MCF 10A (cell line): ENCODE measurements around the gene DIDO1. TPM values are rescaled to one million over a fixed set of nuclear protein-coding genes. Genes with fewer than 3 reads are reported as not detected.

Source experiments
- BruUV-seq: library from RNA; stranded (reverse); fragments of 400-500 nt; replicated peaks from 2 replicates; lab custom pipeline; 2021; lab: Mats Ljungman, UMichigan
- CTCF ChIA-PET: fragments of 300-600 bp; sonication (Branson Sonifier 250); formaldehyde crosslinking; extraction: SDS; loops from one replicate; lab custom pipeline; 2021; ENCODE audit warnings: antibody characterized with exemption, inconsistent platforms; lab: Yijun Ruan, JAX
- POLR2A ChIA-PET: fragments of 300-600, 350-650 bp; sonication (Branson Sonifier 250); formaldehyde crosslinking; extraction: SDS; loops from one replicate; lab custom pipeline; 2020; ENCODE audit warnings: antibody characterized with exemption, inconsistent platforms; lab: Yijun Ruan, JAX
- DNase-seq: peaks from one replicate; pipeline ENCODE4 v3.0.0-alpha.2; 2018; ENCODE audit not compliant: unreplicated experiment
- H3K27ac Mint-ChIP-seq: one replicate; pipeline ENCODE4 v1.8.0; 2022; ENCODE audit warnings: mild to moderate bottlenecking, low read depth, mixed read lengths; ENCODE audit not compliant: unreplicated experiment
- H3K27me3 Mint-ChIP-seq: one replicate; pipeline ENCODE4 v1.8.0; 2022; ENCODE audit warnings: mixed read lengths; ENCODE audit not compliant: insufficient read depth, unreplicated experiment
- H3K36me3 Mint-ChIP-seq: one replicate; pipeline ENCODE4 v1.8.0; 2022; ENCODE audit warnings: mild to moderate bottlenecking, moderate library complexity, mixed read lengths; ENCODE audit not compliant: insufficient read depth, unreplicated experiment
- H3K4me1 Mint-ChIP-seq: one replicate; pipeline ENCODE4 v1.8.0; 2022; ENCODE audit warnings: mixed read lengths; ENCODE audit not compliant: insufficient read depth, unreplicated experiment
- H3K4me3 Mint-ChIP-seq: one replicate; pipeline ENCODE4 v1.8.0; 2022; ENCODE audit warnings: mild to moderate bottlenecking, moderate library complexity, mixed read lengths; ENCODE audit not compliant: unreplicated experiment
- H3K9me3 Mint-ChIP-seq: one replicate; pipeline ENCODE4 v1.8.0; 2022; ENCODE audit warnings: mixed read lengths; ENCODE audit not compliant: unreplicated experiment
- intact Hi-C: fragments of 100-400 bp; cut with micrococcal nuclease; formaldehyde crosslinking; loops from 2 replicates; pipeline ENCODE4 v1.14.1; 2022
- total RNA-seq: library from RNA; stranded (reverse); gene quantifications from 2 replicates; pipeline ENCODE4 v1.2.3, GENCODE V29; 2022
- TF ChIP-seq, protein P1 (sequence below): fragments of 200-600 bp; IDR thresholded peaks from one replicate; pipeline ENCODE4 v1.8.0; 2022; ENCODE audit warnings: antibody characterized with exemption, mild to moderate bottlenecking; ENCODE audit not compliant: unreplicated experiment

DIDO1 gene
- total RNA-seq, 1 experiment from 2014 or later = 36.8 TPM

DNA sequence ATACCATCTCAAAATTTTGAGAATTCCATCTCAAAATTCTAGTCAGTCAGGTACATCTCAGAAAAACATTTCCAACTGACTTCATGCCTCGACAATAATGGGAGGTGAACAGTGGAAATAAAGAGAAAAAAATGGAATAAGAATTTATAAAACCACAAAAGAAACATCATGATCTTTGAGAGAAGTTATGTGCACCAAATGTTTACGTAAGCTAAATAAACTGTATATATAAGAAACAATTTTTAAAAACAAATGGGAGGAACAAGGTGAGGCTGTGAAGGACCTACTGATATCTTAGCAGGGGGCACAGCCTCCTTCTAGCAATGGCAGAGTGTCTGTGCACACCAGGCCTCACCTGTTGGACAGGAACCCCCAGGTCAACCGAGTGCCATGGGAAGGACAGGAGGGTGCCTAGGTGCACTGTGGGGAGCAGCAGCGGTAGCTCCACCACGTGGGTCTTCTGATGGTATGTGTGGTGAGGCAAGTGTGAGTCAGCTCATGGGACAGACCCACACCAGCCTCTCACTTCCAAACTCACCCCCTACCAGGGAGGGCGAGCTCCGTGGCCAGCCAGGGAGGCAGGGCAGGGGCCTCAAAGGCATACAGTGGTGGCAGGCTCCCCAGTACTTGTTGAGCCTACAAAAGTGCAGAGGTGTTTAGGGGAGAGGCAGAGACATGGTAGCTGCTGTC lies 23.2 kb downstream of the DIDO1 start:
- no TSS peak for BruUV-seq
- TF ChIP-seq, protein P1, sequence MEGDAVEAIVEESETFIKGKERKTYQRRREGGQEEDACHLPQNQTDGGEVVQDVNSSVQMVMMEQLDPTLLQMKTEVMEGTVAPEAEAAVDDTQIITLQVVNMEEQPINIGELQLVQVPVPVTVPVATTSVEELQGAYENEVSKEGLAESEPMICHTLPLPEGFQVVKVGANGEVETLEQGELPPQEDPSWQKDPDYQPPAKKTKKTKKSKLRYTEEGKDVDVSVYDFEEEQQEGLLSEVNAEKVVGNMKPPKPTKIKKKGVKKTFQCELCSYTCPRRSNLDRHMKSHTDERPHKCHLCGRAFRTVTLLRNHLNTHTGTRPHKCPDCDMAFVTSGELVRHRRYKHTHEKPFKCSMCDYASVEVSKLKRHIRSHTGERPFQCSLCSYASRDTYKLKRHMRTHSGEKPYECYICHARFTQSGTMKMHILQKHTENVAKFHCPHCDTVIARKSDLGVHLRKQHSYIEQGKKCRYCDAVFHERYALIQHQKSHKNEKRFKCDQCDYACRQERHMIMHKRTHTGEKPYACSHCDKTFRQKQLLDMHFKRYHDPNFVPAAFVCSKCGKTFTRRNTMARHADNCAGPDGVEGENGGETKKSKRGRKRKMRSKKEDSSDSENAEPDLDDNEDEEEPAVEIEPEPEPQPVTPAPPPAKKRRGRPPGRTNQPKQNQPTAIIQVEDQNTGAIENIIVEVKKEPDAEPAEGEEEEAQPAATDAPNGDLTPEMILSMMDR = no peak
- Mint-ChIP-seq H3K36me3 (peaks cover 89% of the 10 kb centered on the region), H3K4me3 (no peak overlapping the region), H3K27ac (no peak overlapping the region), H3K9me3 (no peaks in the 10 kb centered on the region), H3K27me3 (no peaks in the 10 kb centered on the region), H3K4me1 (no peaks in the 10 kb centered on the region)
- POLR2A ChIA-PET = interaction anchor here (0.8 to 5.8 kb wide), 10 partner anchors 10 to 39 kb away, joined by 3 to 36 read pairs (median 6); partner anchors contain the start of gene GID8
- DNase-seq = no peak
- CTCF ChIA-PET = interaction anchor here (0.6 to 7.5 kb wide), 5 partner anchors 10 to 819 kb away, joined by 3 to 54 read pairs (median 6); no protein-coding TSS in a partner anchor
- intact Hi-C loops = no loop called here

DNA sequence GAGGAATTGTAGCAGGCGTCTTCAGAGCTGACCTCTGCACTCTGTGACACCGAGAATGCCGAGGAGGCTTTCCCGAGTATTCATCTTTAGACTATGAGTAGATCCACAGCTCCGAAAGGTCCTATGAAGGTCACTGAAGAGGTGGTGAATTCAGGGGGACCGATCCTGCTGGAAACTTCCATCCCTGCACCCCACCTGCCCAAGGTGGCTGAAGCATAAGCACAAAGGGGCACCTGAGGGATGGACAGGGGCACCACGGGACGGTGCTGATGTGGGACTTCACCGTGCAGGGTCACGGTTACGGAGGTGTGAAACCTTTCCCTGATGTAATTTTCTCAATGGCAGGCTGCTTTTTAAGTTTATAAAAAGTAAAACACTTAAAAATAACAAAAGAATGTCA lies 24.4 kb downstream of the DIDO1 start:
- TF ChIP-seq, protein P1 = no peak
- Mint-ChIP-seq H3K27ac (no peak overlapping the region), H3K4me3 (no peak overlapping the region), H3K4me1 (no peaks in the 10 kb centered on the region), H3K27me3 (no peaks in the 10 kb centered on the region), H3K36me3 (peaks cover 77% of the 10 kb centered on the region), H3K9me3 (no peaks in the 10 kb centered on the region)
- BruUV-seq = no TSS peak
- POLR2A ChIA-PET = interaction anchor here (0.8 to 5.8 kb wide), 8 partner anchors 11 to 89 kb away, joined by 3 to 36 read pairs (median 4); partner anchors contain the start of gene GID8
- CTCF ChIA-PET = interaction anchor here (0.6 to 7.5 kb wide), 14 partner anchors 9 to 107 kb away, joined by 3 to 54 read pairs (median 4); no protein-coding TSS in a partner anchor
- DNase-seq = no peak
- intact Hi-C loops = no loop called here

DNA sequence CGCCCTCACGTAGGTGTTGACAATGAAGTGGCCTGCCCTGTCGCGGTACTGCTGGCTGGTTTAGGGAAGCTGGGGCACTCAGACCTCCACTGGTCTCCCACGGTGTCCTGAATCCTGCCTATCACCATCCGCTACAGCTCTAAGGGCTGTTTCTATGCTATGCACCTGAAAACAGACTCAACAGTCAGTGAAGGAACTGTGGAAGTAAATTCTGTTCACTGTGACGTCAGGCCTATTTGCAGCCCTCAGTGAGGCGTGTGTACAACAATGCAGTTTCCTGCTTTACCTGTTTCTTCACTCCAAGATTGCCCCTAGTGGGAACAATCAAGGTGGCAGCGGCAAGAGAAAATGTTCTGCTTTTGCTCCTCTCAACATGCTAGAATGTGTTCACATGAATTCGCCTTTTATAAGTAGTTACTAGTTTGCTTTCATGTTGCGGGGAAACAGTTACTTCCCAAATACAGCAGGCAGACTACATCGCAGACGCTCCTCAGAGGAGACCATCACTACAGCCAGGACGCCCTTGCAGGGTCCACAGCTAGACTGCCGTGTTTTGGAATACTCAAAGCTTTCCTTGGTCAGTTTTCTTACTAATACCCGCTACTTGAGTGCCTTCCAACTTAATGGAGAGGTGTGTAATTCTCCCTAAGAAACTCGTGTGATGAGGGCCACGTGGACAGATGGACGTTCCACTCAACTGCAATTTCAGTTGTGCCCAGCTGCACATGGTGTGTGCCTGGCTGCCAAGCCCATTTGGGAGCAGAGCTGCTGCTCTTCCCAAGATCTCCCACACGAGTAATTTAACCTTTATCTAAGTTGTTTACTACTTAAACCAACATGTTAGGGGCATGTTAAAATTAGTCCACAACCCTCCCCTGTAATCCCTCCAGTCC lies 25.4 kb downstream of the DIDO1 start:
- Mint-ChIP-seq H3K4me3 (no peak overlapping the region), H3K36me3 (peaks cover 70% of the 10 kb centered on the region), H3K27me3 (no peaks in the 10 kb centered on the region), H3K27ac (no peak overlapping the region), H3K9me3 (no peaks in the 10 kb centered on the region), H3K4me1 (no peaks in the 10 kb centered on the region)
- peak; percentile 22 for DNase-seq
- intact Hi-C loops = loop anchor here (1.0 kb wide), 1 partner anchor 108 kb away; no protein-coding TSS in a partner anchor
- ChIA-PET CTCF (interaction anchor here (0.6 to 7.5 kb wide), 25 partner anchors 8 to 811 kb away, joined by 3 to 54 read pairs (median 4); partner anchors contain the start of gene GID8), POLR2A (interaction anchor here (0.6 to 5.8 kb wide), 11 partner anchors 12 to 633 kb away, joined by 3 to 36 read pairs (median 4); partner anchors contain the start of gene GID8)
- BruUV-seq = no TSS peak
- TF ChIP-seq, protein P1 = peak; percentile 11
